ENCODE results near the gene IPO11. TPM values are rescaled to one million over a fixed set of nuclear protein-coding genes. Genes with fewer than 3 reads are reported as not detected.

The IPO11 gene
- total RNA-seq = 16.6 and 25.0 TPM in 2 replicates

DNA sequence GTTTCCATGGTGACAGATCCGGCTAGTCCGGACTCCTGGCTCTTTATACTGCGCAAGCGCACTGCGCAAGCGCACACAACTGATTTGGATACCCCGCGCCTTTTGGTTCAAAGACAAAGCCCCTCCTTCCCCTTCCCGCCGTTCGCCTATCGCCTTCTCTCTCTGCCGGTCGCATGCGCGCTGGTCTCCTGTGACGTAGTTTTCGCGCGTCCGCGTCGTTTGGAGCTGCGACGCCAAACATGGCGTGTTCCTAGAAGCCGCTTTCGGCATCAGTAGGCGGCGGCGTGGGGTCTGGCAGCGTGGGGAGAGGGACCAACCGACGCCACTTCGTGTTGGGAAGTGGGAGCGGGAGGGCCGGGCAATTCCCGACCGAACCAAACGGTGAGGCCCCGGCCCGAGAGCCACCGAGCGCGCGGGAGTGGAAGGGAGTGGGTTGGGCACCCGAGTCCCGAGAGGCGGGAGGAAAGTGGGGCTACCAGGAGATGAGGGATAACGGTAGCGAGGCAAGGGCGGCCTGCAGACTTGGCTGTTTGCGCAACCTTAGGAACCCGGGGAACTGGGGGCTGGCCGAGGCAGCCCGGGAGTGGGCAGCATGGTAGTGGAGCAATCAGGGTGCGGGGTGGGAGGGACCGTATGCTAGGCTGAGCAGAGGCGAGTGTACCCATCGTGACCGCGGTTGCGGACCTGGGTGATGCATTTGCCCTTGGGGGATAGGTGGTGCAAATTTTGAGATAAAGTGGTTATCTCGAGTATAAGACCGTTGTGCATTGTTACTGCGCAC, at the start of gene IPO11:
Gene IPO11 (plus strand): TSS at position 215 of the 781 bp plus-strand sequence. CDS start 24,517 bp downstream, outside the sequence.

DNA sequence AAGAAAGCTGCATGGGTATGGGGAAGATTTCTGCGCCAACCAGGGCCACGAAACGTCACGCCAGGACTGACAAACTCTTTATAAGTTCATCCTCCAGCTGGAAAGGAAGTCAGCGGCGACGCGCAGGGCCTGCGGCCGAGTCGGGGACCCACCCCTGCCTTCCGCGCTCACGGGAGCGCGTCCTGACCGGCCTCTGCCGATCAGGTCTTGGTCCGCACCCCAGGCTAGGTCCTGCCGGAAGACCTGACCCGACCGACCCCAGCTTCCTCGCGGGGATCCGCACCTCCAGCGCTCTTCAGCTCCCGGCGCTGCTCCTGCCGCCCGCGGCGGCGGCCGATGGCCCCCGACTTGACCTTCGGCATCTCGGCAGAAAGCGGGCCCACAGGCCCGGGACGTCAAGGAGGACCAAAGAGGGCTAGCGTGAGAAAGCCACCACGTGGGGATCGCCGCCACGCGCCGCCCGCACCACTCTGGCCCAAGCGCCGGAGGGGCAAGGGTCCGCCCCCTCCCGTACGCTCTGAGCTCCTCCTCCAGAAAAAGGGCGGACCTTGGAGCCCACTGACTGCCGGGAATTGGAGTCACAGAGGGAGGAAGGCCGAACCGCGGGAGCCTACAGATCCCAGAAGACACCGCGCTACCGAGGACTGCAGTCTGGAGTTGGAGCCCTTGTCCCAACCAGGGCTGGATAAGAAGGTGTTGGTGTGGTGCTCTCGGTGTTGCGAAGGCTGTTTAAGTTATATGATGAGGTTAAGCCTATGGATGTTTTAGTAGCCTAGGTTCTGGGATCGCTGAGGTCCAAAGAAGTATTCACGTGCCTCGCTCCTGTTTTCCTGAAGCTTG, 8.9 kb upstream of the IPO11 start, which contains the start of gene DIMT1:
Gene DIMT1 (minus strand): TSS at position 495 of the 840 bp plus-strand sequence. CDS start 133 bp downstream, at position 362.

DNA sequence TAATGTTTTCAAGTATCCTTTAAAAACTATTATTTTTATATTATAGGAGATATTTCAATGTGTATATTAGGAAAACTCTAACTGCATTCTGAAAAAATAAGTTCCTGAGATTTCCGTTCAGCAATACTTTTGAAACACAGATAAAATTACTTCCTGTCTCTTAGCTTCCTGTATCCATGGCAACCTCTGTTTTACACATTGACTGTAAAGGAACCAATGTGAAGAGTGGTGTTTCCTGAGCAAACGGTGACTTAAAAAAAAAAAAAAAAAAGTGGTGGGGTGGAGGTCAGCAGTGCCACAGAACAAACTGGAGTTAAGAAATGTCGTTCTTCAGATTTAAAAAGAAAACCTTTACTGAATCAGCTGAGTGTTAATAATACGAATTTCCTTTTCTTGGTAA, 166.0 kb downstream of the IPO11 start, which contains the start of gene LRRC70:
Gene LRRC70 (plus strand): TSS at position 280 of the 400 bp plus-strand sequence. CDS start 620 bp downstream, outside the sequence.

Other genes with a start within 250 kb of the IPO11 start
- 37.7 and 42.1 TPM in 2 replicates for gene KIF2A, start 106.6 kb upstream of the IPO11 start, total RNA-seq
- gene DIMT1, start 8.9 kb upstream of the IPO11 start, total RNA-seq = 18.1 and 22.9 TPM in 2 replicates
- 0.55 and 0.57 TPM in 2 replicates for gene LRRC70, start 166.1 kb downstream of the IPO11 start, total RNA-seq

Data from smooth muscle cell of bladder (primary cell).